Thyroid gland (tissue), 4 donors: ENCODE measurements around the gene HNRNPM. TPM values are rescaled to one million over a fixed set of nuclear protein-coding genes. Genes with fewer than 3 reads are reported as not detected.

Experiments
- DNase-seq, 2 donors: peaks; one replicate each; pipeline ENCODE4 v3.0.0-alpha.2; 2019
- H3K27ac ChIP-seq, 3 donors: fragments of 200-600 bp; sonication (generic); 1 replicate in 2 of 3; 2 replicates in 1 of 3; pipeline ENCODE4 v1.5.1; 2016 to 2019; ENCODE audit warnings: mild to moderate bottlenecking in 1 of 3, moderate library complexity in 1 of 3
- H3K27me3 ChIP-seq: fragments of 200-600 bp; sonication (generic); one replicate; pipeline ENCODE4 v1.5.1; 2019
- H3K36me3 ChIP-seq, 2 donors: fragments of 200-600 bp; sonication (generic); one replicate each; pipeline ENCODE4 v1.5.1; 2016 to 2019
- H3K4me1 ChIP-seq, 2 donors: fragments of 200-600 bp; sonication (generic); one replicate each; pipeline ENCODE4 v1.5.1; 2017 to 2019
- H3K4me3 ChIP-seq, 3 donors: fragments of 200-600 bp; sonication (generic); replicated peaks in 1 of 3; 1 replicate in 2 of 3; 2 replicates in 1 of 3; pipeline ENCODE4 v1.5.1; 2016; ENCODE audit warnings: mild to moderate bottlenecking in 1 of 3
- H3K9me3 ChIP-seq: fragments of 200-600 bp; sonication (generic); one replicate; pipeline ENCODE4 v1.5.1; 2017
- POLR2A ChIP-seq, 2 donors: fragments of 450-650 bp; IDR thresholded peaks; one replicate each; pipeline ENCODE4 v1.6.1; 2017; ENCODE audit warnings: antibody characterized with exemption in 2 of 2, mild to moderate bottlenecking in 2 of 2, moderate library complexity in 1 of 2
- WGBS, 2 donors: methylation state at CpG; one replicate each; pipeline ENCODE4 v1.1.5; 2017; 5-methylcytosine and 5-hydroxymethylcytosine counted together
- intact Hi-C: fragments of 100-400 bp; cut with DNase I; formaldehyde crosslinking; loops from one replicate; pipeline ENCODE4 v1.15.1; 2023
- total RNA-seq, 4 donors: library from RNA; depleted of rRNA; stranded (reverse); fragments of >200 nt; gene quantifications; one replicate each; pipeline ENCODE4 v1.2.3, GENCODE V29; 2016
- TF ChIP-seq, protein P1 (sequence below), 6 experiments: fragments of 200-600 bp in 3 of 6; fragments of 450-650 bp in 3 of 6; sonication (generic) in 3 of 6; IDR thresholded peaks; one replicate each; pipeline ENCODE4 v1.5.1; 2016 to 2019; ENCODE audit warnings: antibody characterized with exemption in 6 of 6, mild to moderate bottlenecking in 2 of 6, inconsistent platforms in 1 of 6, moderate library complexity in 1 of 6

Gene HNRNPM
- total RNA-seq, 4 donors from 2014 or later, result 79.3 to 138 (median 97.2) TPM

DNA sequence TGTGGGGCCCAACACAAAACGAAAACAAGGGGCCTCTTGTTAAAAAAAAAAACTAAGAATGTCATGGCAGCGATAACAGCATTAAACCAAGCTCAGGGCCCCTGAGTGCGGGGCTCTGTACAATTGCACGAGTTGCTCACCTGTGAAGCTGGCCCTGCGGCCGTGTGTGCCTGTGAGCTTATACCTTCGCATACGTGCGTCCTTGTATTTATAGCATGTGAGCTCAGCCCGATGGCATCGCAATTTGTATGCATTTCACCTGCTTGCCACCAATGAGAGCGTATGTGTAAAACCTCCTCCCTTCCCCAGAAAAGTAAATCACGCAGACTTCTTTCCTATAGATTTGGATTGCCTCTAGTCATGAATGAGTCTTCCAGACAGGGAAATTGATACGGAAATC is 17.1 kb downstream of the HNRNPM start:
- Histone ChIP-seq H3K27ac (no peak overlapping the region), H3K4me1 (peaks cover 46% of the 10 kb centered on the region in 2 donors), H3K4me3 (no peak overlapping the region), H3K36me3 (peaks cover 31 to 33% of the 10 kb centered on the region in 2 donors), H3K27me3 (no peaks in the 10 kb centered on the region), H3K9me3 (no peaks in the 10 kb centered on the region)
- intact Hi-C loops, result no loop called here
- no peak for DNase-seq
- TF ChIP-seq, protein P1, sequence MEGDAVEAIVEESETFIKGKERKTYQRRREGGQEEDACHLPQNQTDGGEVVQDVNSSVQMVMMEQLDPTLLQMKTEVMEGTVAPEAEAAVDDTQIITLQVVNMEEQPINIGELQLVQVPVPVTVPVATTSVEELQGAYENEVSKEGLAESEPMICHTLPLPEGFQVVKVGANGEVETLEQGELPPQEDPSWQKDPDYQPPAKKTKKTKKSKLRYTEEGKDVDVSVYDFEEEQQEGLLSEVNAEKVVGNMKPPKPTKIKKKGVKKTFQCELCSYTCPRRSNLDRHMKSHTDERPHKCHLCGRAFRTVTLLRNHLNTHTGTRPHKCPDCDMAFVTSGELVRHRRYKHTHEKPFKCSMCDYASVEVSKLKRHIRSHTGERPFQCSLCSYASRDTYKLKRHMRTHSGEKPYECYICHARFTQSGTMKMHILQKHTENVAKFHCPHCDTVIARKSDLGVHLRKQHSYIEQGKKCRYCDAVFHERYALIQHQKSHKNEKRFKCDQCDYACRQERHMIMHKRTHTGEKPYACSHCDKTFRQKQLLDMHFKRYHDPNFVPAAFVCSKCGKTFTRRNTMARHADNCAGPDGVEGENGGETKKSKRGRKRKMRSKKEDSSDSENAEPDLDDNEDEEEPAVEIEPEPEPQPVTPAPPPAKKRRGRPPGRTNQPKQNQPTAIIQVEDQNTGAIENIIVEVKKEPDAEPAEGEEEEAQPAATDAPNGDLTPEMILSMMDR (IDR thresholded peaks at IDR 0.05), result no peak
- TF ChIP-seq POLR2A (IDR thresholded peaks at IDR 0.05), result no peak
- 82 to 84% methylated on average over 14 of the region's 14 CpGs for WGBS, 2 donors

DNA sequence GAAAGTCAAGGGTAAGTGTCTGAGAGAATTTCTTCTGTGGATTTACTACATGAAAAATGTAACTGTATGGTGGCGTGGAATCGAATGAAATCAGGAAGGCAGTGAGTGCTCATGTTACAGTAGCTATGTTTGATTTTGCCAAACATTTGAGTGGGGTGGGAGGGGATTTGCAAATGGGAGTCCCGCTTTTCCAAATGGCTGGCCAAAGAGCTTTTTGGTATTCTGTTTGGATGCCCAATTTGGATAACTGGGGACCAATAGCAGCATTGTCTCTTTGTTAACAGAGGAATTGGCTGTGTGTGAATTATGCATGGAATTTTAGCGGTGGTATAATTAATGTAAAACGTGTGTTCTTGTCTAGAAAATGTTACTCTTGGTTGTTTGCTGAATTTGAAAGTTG is 17.8 kb downstream of the HNRNPM start:
- Histone ChIP-seq H3K4me1 (peaks cover 39 to 40% of the 10 kb centered on the region in 2 donors), H3K9me3 (no peaks in the 10 kb centered on the region), H3K4me3 (no peak overlapping the region), H3K27ac (no peak overlapping the region), H3K27me3 (no peaks in the 10 kb centered on the region), H3K36me3 (peaks cover 38 to 40% of the 10 kb centered on the region in 2 donors)
- no peak for DNase-seq
- whole genome bisulfite sequencing, 2 donors, result 80 to 86% methylated on average over 5 of the region's 5 CpGs
- intact Hi-C loops, result no loop called here
- no peak for TF ChIP-seq POLR2A (IDR thresholded peaks at IDR 0.05)
- TF ChIP-seq, protein P1 (IDR thresholded peaks at IDR 0.05), result no peak

DNA sequence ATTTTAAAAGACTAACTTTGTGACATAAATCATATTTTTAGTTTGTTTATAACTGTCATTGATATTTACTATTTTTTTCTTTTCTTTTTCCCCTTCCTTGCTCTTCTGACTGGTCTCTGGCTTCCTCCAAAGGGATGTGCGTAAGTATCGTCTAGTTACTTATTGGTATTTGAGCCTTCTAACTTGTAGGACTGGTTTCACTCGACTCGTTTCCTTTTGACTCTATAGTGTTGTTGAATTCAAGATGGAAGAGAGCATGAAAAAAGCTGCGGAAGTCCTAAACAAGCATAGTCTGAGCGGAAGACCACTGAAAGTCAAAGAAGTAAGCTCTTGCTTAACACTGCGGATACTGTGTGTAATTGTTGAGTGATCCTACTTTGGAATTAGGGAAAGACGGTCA is 18.6 kb downstream of the HNRNPM start:
- 79 to 89% methylated on average over 8 of the region's 8 CpGs for WGBS, 2 donors
- no peak for DNase-seq
- no peak overlapping the region for H3K4me3 ChIP-seq
- TF ChIP-seq, protein P1 (IDR thresholded peaks at IDR 0.05), result no peak
- no peak for TF ChIP-seq POLR2A (IDR thresholded peaks at IDR 0.05)
- peaks cover 41 to 46% of the 10 kb centered on the region in 2 donors for H3K36me3 ChIP-seq
- no peak overlapping the region for H3K27ac ChIP-seq
- no peaks in the 10 kb centered on the region for H3K27me3 ChIP-seq
- intact Hi-C loops, result no loop called here
- H3K9me3 ChIP-seq, result no peaks in the 10 kb centered on the region
- peaks cover 31 to 32% of the 10 kb centered on the region in 2 donors for H3K4me1 ChIP-seq

DNA sequence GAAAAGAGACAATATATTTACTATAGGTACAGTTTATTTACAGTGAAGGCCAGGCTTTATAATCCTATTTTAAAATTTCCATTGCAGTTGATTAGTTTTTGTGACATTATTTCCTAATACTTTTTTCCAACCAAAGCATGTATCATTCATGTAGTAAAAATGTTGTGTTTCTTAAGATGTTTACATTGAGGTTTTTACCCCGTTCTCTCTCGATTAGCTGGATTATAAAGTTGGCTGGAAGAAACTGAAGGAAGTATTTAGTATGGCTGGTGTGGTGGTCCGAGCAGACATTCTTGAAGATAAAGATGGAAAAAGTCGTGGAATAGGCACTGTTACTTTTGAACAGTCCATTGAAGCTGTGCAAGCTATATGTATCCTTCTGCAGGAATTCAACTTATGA is 21.2 kb downstream of the HNRNPM start:
- Histone ChIP-seq H3K36me3 (peaks cover 66 to 73% of the 10 kb centered on the region in 2 donors), H3K27ac (no peak overlapping the region), H3K4me1 (peaks cover 4 to 5% of the 10 kb centered on the region in 2 donors), H3K9me3 (no peaks in the 10 kb centered on the region), H3K4me3 (no peak overlapping the region), H3K27me3 (no peaks in the 10 kb centered on the region)
- intact Hi-C loops, result no loop called here
- TF ChIP-seq, protein P1 (IDR thresholded peaks at IDR 0.05), result no peak
- no peak for TF ChIP-seq POLR2A (IDR thresholded peaks at IDR 0.05)
- no peak for DNase-seq
- 94 to 95% methylated on average over 4 of the region's 4 CpGs for WGBS, 2 donors

DNA sequence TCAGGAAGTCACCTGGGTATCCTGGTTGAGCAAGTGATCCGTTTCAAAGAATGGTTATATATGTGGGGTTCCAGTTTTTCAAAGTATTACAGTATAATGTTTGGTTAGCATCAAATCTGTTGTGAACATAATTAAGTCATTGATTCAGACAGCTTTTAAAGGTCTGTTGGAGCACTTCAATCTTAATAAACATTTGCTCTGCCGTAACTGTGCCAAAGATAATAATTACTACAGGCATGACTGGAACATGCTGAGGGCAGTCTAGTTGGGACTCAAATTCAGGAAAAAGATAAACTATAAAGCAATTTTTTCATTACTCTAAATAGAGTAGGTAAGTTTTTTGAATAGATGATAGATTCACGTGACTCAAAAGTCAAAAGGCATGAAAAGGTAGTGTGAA is 23.3 kb downstream of the HNRNPM start:
- intact Hi-C loops, result no loop called here
- TF ChIP-seq POLR2A (IDR thresholded peaks at IDR 0.05), result no peak
- TF ChIP-seq, protein P1 (IDR thresholded peaks at IDR 0.05), result no peak
- H3K9me3 ChIP-seq, result no peaks in the 10 kb centered on the region
- DNase-seq, result no peak
- H3K27ac ChIP-seq, result no peak overlapping the region
- H3K4me3 ChIP-seq, result no peak overlapping the region
- no peaks in the 10 kb centered on the region for H3K4me1 ChIP-seq
- WGBS, 2 donors, result 91 to 92% methylated on average over 3 of the region's 3 CpGs
- no peaks in the 10 kb centered on the region for H3K27me3 ChIP-seq
- H3K36me3 ChIP-seq, result peaks cover 78 to 89% of the 10 kb centered on the region in 2 donors
